OCI-LY1 (cell line): ENCODE measurements around the gene MLX.
"Not testable (repeated sequence)": the region's sequence is repeated elsewhere in the genome, so short reads cannot be mapped to it uniquely, and the experiment has no call there.

ENCODE experiments used
- H2AFZ ChIP-seq: fragments of 200-600 bp; sonication (generic), shearing (Covaris generic); 2 replicates; pipeline ENCODE4 v1.6.0; 2014; ENCODE audit warnings: antibody characterized with exemption, mild to moderate bottlenecking, low read length
- H3F3A ChIP-seq: fragments of 200-600 bp; sonication (generic), shearing (Covaris generic); 2 replicates; pipeline ENCODE4 v1.6.0; 2014; ENCODE audit warnings: mild to moderate bottlenecking, antibody characterized with exemption, low read length, moderate library complexity; ENCODE audit not compliant: insufficient read depth
- H3K27ac ChIP-seq: fragments of 200-600 bp; sonication (generic); 2 replicates; pipeline ENCODE4 v1.5.1; 2014; ENCODE audit warnings: low read length, mixed run types, mild to moderate bottlenecking, low read depth; ENCODE audit not compliant: poor library complexity, severe bottlenecking
- H3K27me3 ChIP-seq: fragments of 200-600 bp; sonication (generic); 2 replicates; pipeline ENCODE4 v1.6.0; 2014; ENCODE audit warnings: antibody characterized with exemption, mild to moderate bottlenecking, low read length, moderate library complexity; ENCODE audit not compliant: insufficient read depth
- H3K36me3 ChIP-seq: fragments of 200-600 bp; sonication (generic); 2 replicates; pipeline ENCODE4 v1.6.1; 2014; ENCODE audit warnings: mild to moderate bottlenecking, antibody characterized with exemption, low read length, moderate library complexity, mixed read lengths; ENCODE audit not compliant: insufficient read depth
- H3K4me1 ChIP-seq: fragments of 200-600 bp; sonication (generic); 2 replicates; pipeline ENCODE4 v1.5.1; 2014; ENCODE audit warnings: mild to moderate bottlenecking, low read length, moderate library complexity; ENCODE audit not compliant: insufficient read depth, severe bottlenecking
- H3K4me2 ChIP-seq: fragments of 200-600 bp; sonication (generic), shearing (Covaris generic); 2 replicates; pipeline ENCODE4 v1.6.1; 2014; ENCODE audit warnings: low read length
- H3K4me3 ChIP-seq: fragments of 200-600 bp; sonication (generic); 2 replicates; pipeline ENCODE4 v1.5.1; 2014; ENCODE audit warnings: low read length, low read depth, mild to moderate bottlenecking, mixed read lengths; ENCODE audit not compliant: poor library complexity, severe bottlenecking
- H3K79me2 ChIP-seq: fragments of 200-600 bp; shearing (Covaris generic); 2 replicates; pipeline ENCODE4 v1.6.1; 2016; ENCODE audit warnings: mixed run types, low read length, mixed read lengths; ENCODE audit not compliant: insufficient read depth
- H3K9ac ChIP-seq: fragments of 200-600 bp; sonication (generic), shearing (Covaris generic); 2 replicates; pipeline ENCODE4 v1.6.1; 2014; ENCODE audit warnings: mild to moderate bottlenecking, low read length, mixed read lengths
- H3K9me2 ChIP-seq: fragments of 200-600 bp; sonication (generic), shearing (Covaris generic); 2 replicates; pipeline ENCODE4 v1.6.1; 2014; ENCODE audit warnings: low read depth, mild to moderate bottlenecking, low read length, mixed read lengths
- H3K9me3 ChIP-seq: fragments of 200-600 bp; shearing (Covaris generic); 2 replicates; pipeline ENCODE4 v1.6.1; 2014; ENCODE audit warnings: low read length, mixed read lengths
- H4K20me1 ChIP-seq: fragments of 200-600 bp; sonication (generic), shearing (Covaris generic); 2 replicates; pipeline ENCODE4 v1.6.0; 2016; ENCODE audit warnings: mild to moderate bottlenecking, low read length; ENCODE audit not compliant: insufficient read depth
- EZH2 ChIP-seq: fragments of 200-600 bp; sonication (generic), shearing (Covaris generic); IDR thresholded peaks from 2 replicates; pipeline ENCODE4 v1.8.0; 2017; ENCODE audit warnings: borderline replicate concordance, mixed run types, mild to moderate bottlenecking, antibody characterized with exemption, low read length, moderate library complexity, mixed read lengths
- TF ChIP-seq, protein P1 (sequence below): fragments of 200-600 bp; sonication (generic), shearing (Covaris generic); IDR thresholded peaks from 2 replicates; pipeline ENCODE4 v1.5.1; 2017; ENCODE audit warnings: mild to moderate bottlenecking, antibody characterized with exemption, low read length, moderate library complexity, mixed read lengths

MLX gene

DNA sequence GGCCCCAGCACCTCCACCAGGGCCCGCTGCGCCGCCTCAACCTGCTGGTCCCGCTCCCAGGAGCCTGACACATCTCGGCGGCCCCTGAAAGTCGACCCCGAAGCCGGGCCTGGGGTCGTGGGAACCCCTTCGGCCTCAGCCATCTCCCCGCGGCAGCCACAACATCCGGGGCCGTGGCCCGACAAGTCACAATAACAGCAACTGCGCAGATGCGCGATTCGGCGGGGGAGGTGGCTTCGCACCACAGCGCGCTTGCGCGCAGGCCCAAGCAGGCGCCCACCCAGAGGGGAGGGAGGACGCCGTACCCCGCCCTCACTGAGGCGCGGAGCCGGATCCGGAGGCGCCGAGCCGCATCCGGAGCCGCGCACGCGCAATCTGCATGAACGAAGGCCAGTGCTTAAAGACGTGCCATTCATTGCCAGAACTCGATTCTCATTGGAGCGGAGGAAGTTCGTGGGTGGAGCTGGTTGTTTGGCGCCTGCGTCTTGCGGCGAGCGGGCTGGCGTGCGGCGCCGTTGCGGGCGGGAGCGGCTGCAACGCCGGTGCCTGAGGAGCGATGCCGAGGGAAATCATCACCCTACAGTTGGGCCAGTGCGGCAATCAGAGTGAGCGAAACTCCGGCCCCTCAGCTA, 42.4 kb downstream of the MLX start, which contains the start of the genes RETREG3 and TUBG1:
Gene RETREG3 (minus strand): TSS at position 193 of the 632 bp plus-strand sequence. CDS start 50 bp downstream, at position 143.
Gene TUBG1 (plus strand): TSS at position 502 of the 632 bp plus-strand sequence. CDS start 55 bp downstream, at position 557.
- H3K79me2 ChIP-seq: peaks cover 50% of the 10 kb centered on the region
- peaks cover 8% of the 10 kb centered on the region for H3F3A ChIP-seq
- H3K9me2 ChIP-seq: no peaks in the 10 kb centered on the region
- peaks cover 26% of the 10 kb centered on the region; the same call in 1 of the 2 replicates for H3K36me3 ChIP-seq
- H3K4me2 ChIP-seq: peak within 1 kb of the TSS; percentile 79
- peaks cover 44% of the 10 kb centered on the region for H3K4me1 ChIP-seq
- H3K4me3 ChIP-seq: peak within 1 kb of the TSS; percentile 81
- peak within 1 kb of the TSS; percentile 81 for H3K27ac ChIP-seq
- H3K9me3 ChIP-seq: no peaks in the 10 kb centered on the region
- TF ChIP-seq, protein P1, sequence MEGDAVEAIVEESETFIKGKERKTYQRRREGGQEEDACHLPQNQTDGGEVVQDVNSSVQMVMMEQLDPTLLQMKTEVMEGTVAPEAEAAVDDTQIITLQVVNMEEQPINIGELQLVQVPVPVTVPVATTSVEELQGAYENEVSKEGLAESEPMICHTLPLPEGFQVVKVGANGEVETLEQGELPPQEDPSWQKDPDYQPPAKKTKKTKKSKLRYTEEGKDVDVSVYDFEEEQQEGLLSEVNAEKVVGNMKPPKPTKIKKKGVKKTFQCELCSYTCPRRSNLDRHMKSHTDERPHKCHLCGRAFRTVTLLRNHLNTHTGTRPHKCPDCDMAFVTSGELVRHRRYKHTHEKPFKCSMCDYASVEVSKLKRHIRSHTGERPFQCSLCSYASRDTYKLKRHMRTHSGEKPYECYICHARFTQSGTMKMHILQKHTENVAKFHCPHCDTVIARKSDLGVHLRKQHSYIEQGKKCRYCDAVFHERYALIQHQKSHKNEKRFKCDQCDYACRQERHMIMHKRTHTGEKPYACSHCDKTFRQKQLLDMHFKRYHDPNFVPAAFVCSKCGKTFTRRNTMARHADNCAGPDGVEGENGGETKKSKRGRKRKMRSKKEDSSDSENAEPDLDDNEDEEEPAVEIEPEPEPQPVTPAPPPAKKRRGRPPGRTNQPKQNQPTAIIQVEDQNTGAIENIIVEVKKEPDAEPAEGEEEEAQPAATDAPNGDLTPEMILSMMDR: no peak
- no peak for TF ChIP-seq EZH2
- H4K20me1 ChIP-seq: no peaks in the 10 kb centered on the region
- H3K27me3 ChIP-seq: no peaks in the 10 kb centered on the region
- no peak within 1 kb of the TSS for H2AFZ ChIP-seq
- peak within 1 kb of the TSS; percentile 87 for H3K9ac ChIP-seq

DNA sequence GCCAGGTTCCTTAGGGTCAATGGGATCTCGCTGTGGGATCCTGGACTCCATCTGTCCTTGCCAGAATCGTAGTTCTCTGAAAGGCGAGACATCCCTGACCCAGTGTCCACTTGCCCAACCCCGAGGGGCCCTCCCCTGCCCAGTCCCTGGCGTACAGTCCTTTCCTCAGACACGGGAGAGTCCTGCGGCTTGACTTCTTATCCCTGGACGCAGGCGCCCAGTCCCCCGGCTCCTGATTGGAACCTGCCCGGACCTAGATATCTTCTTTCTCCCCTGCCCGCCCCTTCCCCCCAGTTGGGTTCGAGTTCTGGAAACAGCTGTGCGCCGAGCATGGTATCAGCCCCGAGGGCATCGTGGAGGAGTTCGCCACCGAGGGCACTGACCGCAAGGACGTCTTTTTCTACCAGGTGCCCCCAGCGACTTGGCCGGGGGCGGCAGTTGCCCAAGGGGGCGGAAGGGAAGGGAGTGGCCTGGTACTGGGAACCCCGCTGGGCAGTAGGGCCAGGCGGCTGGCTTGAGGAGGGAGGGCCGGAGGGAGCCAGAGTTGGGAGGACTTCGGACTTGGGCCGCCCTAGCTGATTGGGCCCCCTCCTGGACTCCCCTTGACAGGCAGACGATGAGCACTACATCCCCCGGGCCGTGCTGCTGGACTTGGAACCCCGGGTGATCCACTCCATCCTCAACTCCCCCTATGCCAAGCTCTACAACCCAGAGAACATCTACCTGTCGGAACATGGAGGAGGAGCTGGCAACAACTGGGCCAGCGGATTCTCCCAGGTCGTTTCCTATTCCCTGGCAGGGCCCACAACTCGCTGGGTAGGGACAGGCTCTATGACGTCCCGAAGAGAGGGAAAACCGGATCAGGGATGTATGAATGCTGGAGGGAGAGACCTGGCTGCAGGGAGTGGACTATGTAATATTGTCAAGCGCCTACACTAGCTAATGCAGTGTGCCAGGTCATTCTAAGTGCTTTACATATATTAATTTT, 43.2 kb downstream of the MLX start:
- peaks cover 42% of the 10 kb centered on the region for H3K79me2 ChIP-seq
- H3K36me3 ChIP-seq: peaks cover 34% of the 10 kb centered on the region
- not testable (repeated sequence) for H3K27me3 ChIP-seq, H2AFZ ChIP-seq, H3K9me3 ChIP-seq, H3K9me2 ChIP-seq, H4K20me1 ChIP-seq, H3F3A ChIP-seq
- H3K4me3 ChIP-seq: peak overlapping the region; percentile 81
- H3K4me1 ChIP-seq: peaks cover 35% of the 10 kb centered on the region
- H3K4me2 ChIP-seq: peak overlapping the region; percentile 68
- peak overlapping the region; percentile 19 for H3K27ac ChIP-seq
- peak overlapping the region; percentile 87 for H3K9ac ChIP-seq

DNA sequence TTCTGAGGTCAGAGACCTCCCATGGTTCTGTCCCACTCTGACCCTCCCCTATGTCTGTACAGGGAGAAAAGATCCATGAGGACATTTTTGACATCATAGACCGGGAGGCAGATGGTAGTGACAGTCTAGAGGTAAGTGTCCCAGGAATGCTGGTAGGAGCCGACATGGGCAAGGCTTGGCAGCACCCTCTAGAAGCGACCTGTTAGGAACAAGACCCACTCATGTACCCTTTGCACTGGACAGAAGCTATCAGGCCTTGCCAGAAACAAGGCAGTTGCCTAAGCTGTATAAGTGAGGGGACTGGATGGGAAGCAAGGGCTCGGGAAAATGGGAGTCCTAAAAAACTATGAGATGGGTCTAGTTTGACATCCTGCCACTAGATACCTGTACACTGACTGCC, 45.1 kb downstream of the MLX start:
- peaks cover 16% of the 10 kb centered on the region for H3K4me1 ChIP-seq
- no peak overlapping the region for H2AFZ ChIP-seq
- H3K27me3 ChIP-seq: no peaks in the 10 kb centered on the region
- H3K4me3 ChIP-seq: no peak overlapping the region
- H3K27ac ChIP-seq: no peak overlapping the region
- no peak overlapping the region for H3K4me2 ChIP-seq
- TF ChIP-seq EZH2: no peak
- TF ChIP-seq, protein P1: no peak
- peaks cover 45% of the 10 kb centered on the region for H3K36me3 ChIP-seq
- H3K79me2 ChIP-seq: peaks cover 23% of the 10 kb centered on the region
- no peaks in the 10 kb centered on the region for H4K20me1 ChIP-seq
- H3K9ac ChIP-seq: no peak overlapping the region
- no peaks in the 10 kb centered on the region for H3F3A ChIP-seq
- no peaks in the 10 kb centered on the region for H3K9me3 ChIP-seq
- H3K9me2 ChIP-seq: no peaks in the 10 kb centered on the region
